Liver (tissue), 3 donors: ENCODE data around the gene THOC5.

Experiments used
- CTCF ChIP-seq: fragments of 150-350 bp; IDR thresholded peaks from 2 replicates; pipeline ENCODE4 v1.5.1; 2017; ENCODE audit warnings: improper control_type of control experiment, low read depth, low read length; ENCODE audit not compliant: missing input control
- EGR1 ChIP-seq, 2 donors: IDR thresholded peaks; 2 replicates each; pipeline ENCODE4 v1.6.1; 2016 to 2018; ENCODE audit warnings: antibody characterized with exemption in 2 of 2, low read depth in 2 of 2
- JUND ChIP-seq, 2 donors: IDR thresholded peaks; 2 replicates each; pipeline ENCODE4 v1.6.1; 2016; ENCODE audit warnings: antibody characterized with exemption in 2 of 2
- MAX ChIP-seq: IDR thresholded peaks from 2 replicates; pipeline ENCODE4 v1.6.1; 2016; ENCODE audit warnings: antibody characterized with exemption
- RAD21 ChIP-seq, 2 donors: IDR thresholded peaks; 2 replicates each; pipeline ENCODE4 v1.6.1; 2016; ENCODE audit warnings: antibody characterized with exemption in 2 of 2, mild to moderate bottlenecking in 2 of 2
- RXRA ChIP-seq, 2 donors: IDR thresholded peaks; 2 replicates each; pipeline ENCODE4 v1.6.1; 2017 to 2018; ENCODE audit warnings: antibody characterized with exemption in 2 of 2, mild to moderate bottlenecking in 1 of 2
- SP1 ChIP-seq: IDR thresholded peaks from 2 replicates; pipeline ENCODE4 v1.6.1; 2018; ENCODE audit warnings: antibody characterized with exemption, mild to moderate bottlenecking
- TAF1 ChIP-seq: conservative IDR thresholded peaks from 2 replicates; pipeline ENCODE4 v1.6.1; 2016; ENCODE audit warnings: antibody characterized with exemption, mild to moderate bottlenecking
- YY1 ChIP-seq: IDR thresholded peaks from 2 replicates; pipeline ENCODE4 v1.6.1; 2016; ENCODE audit warnings: antibody characterized with exemption, mild to moderate bottlenecking
- TF ChIP-seq, protein P1 (sequence below): IDR thresholded peaks from 2 replicates; pipeline ENCODE4 v1.6.1; 2016; ENCODE audit warnings: antibody characterized with exemption, mild to moderate bottlenecking
- TF ChIP-seq, protein P2 (sequence below): IDR thresholded peaks from 2 replicates; pipeline ENCODE4 v1.6.1; 2016; ENCODE audit warnings: antibody characterized with exemption
- donor health status: healthy.
- donor health status: healthy.

DNA sequence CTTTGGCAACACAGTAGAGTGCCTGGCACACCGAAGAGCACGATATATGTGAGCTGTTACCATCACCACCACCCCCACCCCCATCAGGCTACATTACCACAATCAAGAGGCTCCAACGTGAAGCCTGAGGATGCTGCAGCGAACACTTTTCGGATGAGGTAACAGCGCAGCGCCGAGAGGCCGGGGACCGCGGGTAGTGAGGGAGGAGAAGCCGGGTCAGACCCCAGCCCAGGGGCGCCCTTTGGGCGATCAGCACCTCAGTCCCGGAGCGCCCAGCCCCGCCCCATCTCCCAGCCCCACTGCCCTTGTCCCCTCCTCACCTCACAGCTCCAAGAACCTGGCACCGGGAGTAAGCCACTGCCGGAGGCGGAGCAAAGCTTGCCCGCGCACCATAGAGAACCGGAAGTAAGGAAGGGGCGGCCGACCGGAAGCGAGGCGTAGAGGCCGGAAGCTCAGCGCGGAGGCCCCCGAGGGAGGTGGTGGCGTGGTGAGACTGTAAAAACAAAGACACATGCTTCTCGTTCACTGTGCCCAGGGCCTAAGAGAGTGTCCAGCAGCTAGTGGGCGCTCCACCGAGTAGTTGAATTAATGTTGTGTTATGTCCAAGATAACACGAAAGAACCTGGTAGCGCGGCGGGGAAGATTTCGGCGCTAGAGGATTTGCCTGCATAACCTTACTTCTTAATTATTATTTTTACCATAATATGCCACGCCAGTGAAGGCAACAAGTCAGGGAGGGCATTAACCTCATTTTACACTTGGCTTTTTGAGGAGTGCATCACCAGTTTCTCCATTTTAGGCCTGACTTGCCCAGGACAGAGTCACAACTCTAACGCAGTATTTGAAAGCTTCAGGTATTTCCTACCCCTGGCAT, at the start of gene THOC5:
- TF ChIP-seq SP1 (peak; percentile 64), TAF1 (peak; percentile 76), EGR1 (IDR thresholded peaks at IDR 0.05; ENCODE audit: low read depth in 2 of 2) (peak; percentile 68 to 70), CTCF (peak; percentile 58), YY1 (peak; percentile 84), JUND (IDR thresholded peaks at IDR 0.05) (peak; percentile 9 to 20), MAX (peak; percentile 99), RAD21 (IDR thresholded peaks at IDR 0.05) (peak; percentile 65 to 67), RXRA (IDR thresholded peaks at IDR 0.05) (peak; percentile 31 to 67)
- TF ChIP-seq, protein P1, sequence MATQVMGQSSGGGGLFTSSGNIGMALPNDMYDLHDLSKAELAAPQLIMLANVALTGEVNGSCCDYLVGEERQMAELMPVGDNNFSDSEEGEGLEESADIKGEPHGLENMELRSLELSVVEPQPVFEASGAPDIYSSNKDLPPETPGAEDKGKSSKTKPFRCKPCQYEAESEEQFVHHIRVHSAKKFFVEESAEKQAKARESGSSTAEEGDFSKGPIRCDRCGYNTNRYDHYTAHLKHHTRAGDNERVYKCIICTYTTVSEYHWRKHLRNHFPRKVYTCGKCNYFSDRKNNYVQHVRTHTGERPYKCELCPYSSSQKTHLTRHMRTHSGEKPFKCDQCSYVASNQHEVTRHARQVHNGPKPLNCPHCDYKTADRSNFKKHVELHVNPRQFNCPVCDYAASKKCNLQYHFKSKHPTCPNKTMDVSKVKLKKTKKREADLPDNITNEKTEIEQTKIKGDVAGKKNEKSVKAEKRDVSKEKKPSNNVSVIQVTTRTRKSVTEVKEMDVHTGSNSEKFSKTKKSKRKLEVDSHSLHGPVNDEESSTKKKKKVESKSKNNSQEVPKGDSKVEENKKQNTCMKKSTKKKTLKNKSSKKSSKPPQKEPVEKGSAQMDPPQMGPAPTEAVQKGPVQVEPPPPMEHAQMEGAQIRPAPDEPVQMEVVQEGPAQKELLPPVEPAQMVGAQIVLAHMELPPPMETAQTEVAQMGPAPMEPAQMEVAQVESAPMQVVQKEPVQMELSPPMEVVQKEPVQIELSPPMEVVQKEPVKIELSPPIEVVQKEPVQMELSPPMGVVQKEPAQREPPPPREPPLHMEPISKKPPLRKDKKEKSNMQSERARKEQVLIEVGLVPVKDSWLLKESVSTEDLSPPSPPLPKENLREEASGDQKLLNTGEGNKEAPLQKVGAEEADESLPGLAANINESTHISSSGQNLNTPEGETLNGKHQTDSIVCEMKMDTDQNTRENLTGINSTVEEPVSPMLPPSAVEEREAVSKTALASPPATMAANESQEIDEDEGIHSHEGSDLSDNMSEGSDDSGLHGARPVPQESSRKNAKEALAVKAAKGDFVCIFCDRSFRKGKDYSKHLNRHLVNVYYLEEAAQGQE, result peak; percentile 75
- TF ChIP-seq, protein P2, sequence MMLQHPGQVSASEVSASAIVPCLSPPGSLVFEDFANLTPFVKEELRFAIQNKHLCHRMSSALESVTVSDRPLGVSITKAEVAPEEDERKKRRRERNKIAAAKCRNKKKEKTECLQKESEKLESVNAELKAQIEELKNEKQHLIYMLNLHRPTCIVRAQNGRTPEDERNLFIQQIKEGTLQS, result no peak
